Endothelial cell of umbilical vein (primary cell): ENCODE results near the gene C17orf50. TPM values are rescaled to one million over a fixed set of nuclear protein-coding genes. Genes with fewer than 3 reads are reported as not detected.

Experiments used
- BruUV-seq: library from RNA; stranded (reverse); fragments of 400-500 nt; replicated peaks from 2 replicates; lab custom pipeline; 2021; lab: Mats Ljungman, UMichigan
- CTCF ChIA-PET: fragments of 300-600, 350-600 bp; sonication (Branson Sonifier 250); formaldehyde crosslinking; loops from one replicate; lab custom pipeline; 2021; ENCODE audit warnings: antibody characterized with exemption, inconsistent platforms; lab: Charles Lee
- POLR2A ChIA-PET: fragments of 300-600, 350-600 bp; sonication (Branson Sonifier 250); formaldehyde crosslinking; loops from one replicate; lab custom pipeline; 2021; ENCODE audit warnings: antibody characterized with exemption, inconsistent platforms; lab: Charles Lee
- DNase-seq: peaks from one replicate; pipeline ENCODE4 v3.0.0-alpha.2; 2011; ENCODE audit warnings: low read depth, low spot score
- FAIRE-seq: peaks from 2 replicates; lab custom pipeline; 2011; peaks lifted over from hg19 to GRCh38; lab: Jason Lieb, UNC
- H2AFZ ChIP-seq: 2 replicates; pipeline ENCODE4 v1.6.0; 2012; ENCODE audit warnings: low read depth, low read length, control low read depth, inconsistent platforms
- H3K27ac ChIP-seq: 2 replicates; pipeline ENCODE4 v1.5.1; 2011; ENCODE audit warnings: low read depth, mild to moderate bottlenecking, control low read depth, low read length, moderate library complexity; ENCODE audit not compliant: insufficient read depth
- H3K27me3 ChIP-seq, 2 experiments: 2 replicates each; pipeline versions ENCODE4 v1.6.0 to v1.6.1; 2011; ENCODE audit warnings: low read length in 2 of 2, mixed read lengths in 1 of 2; ENCODE audit not compliant: control insufficient read depth in 2 of 2, insufficient read depth in 2 of 2
- H3K36me3 ChIP-seq, 2 experiments: 2 replicates in 1 of 2; 3 replicates in 1 of 2; pipeline ENCODE4 v1.5.1; 2011; ENCODE audit warnings: low read length in 2 of 2, mild to moderate bottlenecking in 1 of 2, moderate library complexity in 1 of 2; ENCODE audit not compliant: control insufficient read depth in 2 of 2, insufficient read depth in 2 of 2; ENCODE audit errors: extremely low read depth in 1 of 2
- H3K4me1 ChIP-seq: 3 replicates; pipeline ENCODE4 v1.5.1; 2011; ENCODE audit warnings: mild to moderate bottlenecking, low read length; ENCODE audit not compliant: control insufficient read depth, insufficient read depth; ENCODE audit errors: extremely low read depth
- H3K4me2 ChIP-seq: 2 replicates; pipeline ENCODE4 v1.6.1; 2011; ENCODE audit warnings: low read length, control low read depth, mixed read lengths; ENCODE audit not compliant: insufficient read depth
- H3K4me3 ChIP-seq, 3 experiments: fragments of 200-600 bp in 1 of 3; sonication (generic), shearing (Covaris generic) in 1 of 3; replicated peaks in 1 of 3; 2 replicates each; pipeline ENCODE4 v1.5.1; 2011 to 2016; ENCODE audit warnings: control low read depth in 3 of 3, low read length in 3 of 3, mild to moderate bottlenecking in 2 of 3, inconsistent platforms in 1 of 3, low read depth in 1 of 3, moderate library complexity in 1 of 3; ENCODE audit not compliant: insufficient read depth in 1 of 3
- H3K79me2 ChIP-seq: 2 replicates; pipeline ENCODE4 v1.6.0; 2012; ENCODE audit warnings: low read length, inconsistent platforms; ENCODE audit not compliant: control insufficient read depth, insufficient read depth
- H3K9ac ChIP-seq: replicated peaks from 2 replicates; pipeline ENCODE3; 2011; ENCODE audit warnings: low read length, control low read depth; ENCODE audit not compliant: insufficient read depth; ENCODE audit errors: extremely low read depth
- H3K9me1 ChIP-seq: replicated peaks from 3 replicates; pipeline ENCODE4 v1.6.0; 2011; ENCODE audit warnings: mild to moderate bottlenecking, low read length; ENCODE audit not compliant: control insufficient read depth, insufficient read depth; ENCODE audit errors: extremely low read depth
- H3K9me3 ChIP-seq: replicated peaks from 2 replicates; pipeline ENCODE4 v1.5.1; 2012; ENCODE audit warnings: low read length, inconsistent platforms; ENCODE audit not compliant: control insufficient read depth, insufficient read depth
- H4K20me1 ChIP-seq: replicated peaks from 2 replicates; pipeline ENCODE3; 2011; ENCODE audit warnings: mild to moderate bottlenecking, low read length; ENCODE audit not compliant: control insufficient read depth, insufficient read depth; ENCODE audit errors: extremely low read depth
- CTCF ChIP-seq, 2 donors: IDR thresholded peaks; 1 replicate in 1 of 2; 2 replicates in 1 of 2; pipeline ENCODE4 v1.5.1; 2011; ENCODE audit warnings: low read length in 2 of 2, mild to moderate bottlenecking in 2 of 2, moderate library complexity in 2 of 2, control low read depth in 1 of 2, inconsistent platforms in 1 of 2, low read depth in 1 of 2; ENCODE audit not compliant: insufficient read depth in 1 of 2; ENCODE audit errors: extremely low read depth in 1 of 2
- EZH2 ChIP-seq: IDR thresholded peaks from 2 replicates; pipeline ENCODE4 v1.6.1; 2012; ENCODE audit warnings: borderline replicate concordance, low read depth, mild to moderate bottlenecking, moderate library complexity, low read length, inconsistent platforms; ENCODE audit not compliant: severe bottlenecking
- FOS ChIP-seq: IDR thresholded peaks from 2 replicates; pipeline ENCODE4 v1.6.1; 2011; ENCODE audit warnings: mild to moderate bottlenecking, low read length, moderate library complexity, borderline replicate concordance; ENCODE audit not compliant: insufficient read depth
- JUN ChIP-seq: IDR thresholded peaks from 2 replicates; pipeline ENCODE4 v1.6.1; 2011; ENCODE audit warnings: borderline replicate concordance, low read depth; ENCODE audit not compliant: insufficient read length, insufficient read depth
- MYC ChIP-seq: IDR thresholded peaks from one replicate; pipeline ENCODE4 v1.6.1; 2011; ENCODE audit warnings: mild to moderate bottlenecking, low read depth, low read length
- POLR2A ChIP-seq: IDR thresholded peaks from 2 replicates; pipeline ENCODE4 v1.6.1; 2012; ENCODE audit warnings: low read depth, mild to moderate bottlenecking, control low read depth, low read length
- dilution Hi-C: fragments of 300-500 bp; cut with MboI; formaldehyde crosslinking; loops from one replicate; pipeline ENCODE4 v1.15.0; 2019; ENCODE audit warnings: low sequenced_read_pairs; ENCODE audit not compliant: extremely low pct_ligation_motif_present
- intact Hi-C: fragments of 100-400 bp; cut with micrococcal nuclease; formaldehyde crosslinking; loops from one replicate; pipeline ENCODE4 v1.10.0; 2022
- polyA plus RNA-seq, 4 experiments: library from polyadenylated mRNA; depleted of rRNA in 3 of 4; stranded (reverse) in 3 of 4; unstranded in 1 of 4; fragments of >200 nt; gene quantifications; 2 replicates each; pipeline versions ENCODE4 v1.2.1 to v1.2.3, GENCODE V29; 2011 to 2012; ENCODE audit warnings: missing spikeins in 1 of 4
- total RNA-seq: library from RNA; stranded (reverse); gene quantifications from 2 replicates; pipeline ENCODE4 v1.2.3, GENCODE V29; 2021

C17orf50 gene
- total and polyA plus RNA-seq, 2 donors (not counting 3 experiments of a cell fraction or from before 2014, with no cell fraction given), result 0.15 TPM; not detected in 1

GRCh38 chr17:35766489-35766877 is 5.8 kb downstream of the C17orf50 start:
- TF ChIP-seq MYC, result no peak
- dilution Hi-C loops, result no loop called here
- no peak for FAIRE-seq
- Histone ChIP-seq H3K4me1 (peaks cover 7% of the 10 kb centered on the region), H4K20me1 (no peaks in the 10 kb centered on the region), H2AFZ (no peak overlapping the region), H3K27ac (no peak overlapping the region), H3K27me3 (peaks cover 2 to 3% of the 10 kb centered on the region in 2 experiments), H3K9ac (no peak overlapping the region), H3K79me2 (no peaks in the 10 kb centered on the region), H3K9me3 (no peaks in the 10 kb centered on the region), H3K4me2 (no peak overlapping the region), H3K9me1 (no peaks in the 10 kb centered on the region), H3K36me3 (no peaks in the 10 kb centered on the region), H3K4me3 (no peak overlapping the region)
- intact Hi-C loops, result no loop called here
- ChIA-PET CTCF (interaction anchor here (1.0 to 8.5 kb wide), 12 partner anchors 10 to 153 kb away, joined by 4 to 453 read pairs (median 6); partner anchors contain the start of gene TAF15), POLR2A (interaction anchor here (1.0 kb wide), 1 partner anchor 42 kb away, joined by 8 read pairs; the partner anchor contains the start of gene TAF15)
- BruUV-seq, result no TSS peak
- DNase-seq, result no peak

GRCh38 chr17:35766903-35767510 is 6.3 kb downstream of the C17orf50 start:
- Histone ChIP-seq H3K27ac (no peak overlapping the region), H3K9me3 (no peaks in the 10 kb centered on the region), H3K79me2 (no peaks in the 10 kb centered on the region), H3K9me1 (no peaks in the 10 kb centered on the region), H3K4me2 (no peak overlapping the region), H3K9ac (no peak overlapping the region), H4K20me1 (no peaks in the 10 kb centered on the region), H3K4me1 (peaks cover 7% of the 10 kb centered on the region), H2AFZ (no peak overlapping the region), H3K27me3 (peaks cover 2 to 3% of the 10 kb centered on the region in 2 experiments), H3K36me3 (no peaks in the 10 kb centered on the region), H3K4me3 (no peak overlapping the region)
- DNase-seq (peak; percentile 60), FAIRE-seq (no peak)
- BruUV-seq, result no TSS peak
- intact Hi-C loops (no loop called here), dilution Hi-C loops (no loop called here)
- TF ChIP-seq EZH2 (no peak), FOS (no peak), POLR2A (no peak), JUN (no peak), CTCF (IDR thresholded peaks at IDR 0.05; ENCODE audit: extremely low read depth in 1 of 2, insufficient read depth in 1 of 2, low read depth in 1 of 2, low read length in 2 of 2) (peak; percentile 41 to 57)
- ChIA-PET POLR2A (interaction anchor here (1.0 kb wide), 1 partner anchor 42 kb away, joined by 8 read pairs; the partner anchor contains the start of gene TAF15), CTCF (interaction anchor here (0.5 to 8.5 kb wide), 15 partner anchors 10 to 154 kb away, joined by 3 to 453 read pairs (median 6); partner anchors contain the start of genes MMP28 and TAF15)
